ENCODE measurements around the gene ATP8B1. TPM values are rescaled to one million over a fixed set of nuclear protein-coding genes. Genes with fewer than 3 reads are reported as not detected.
"Not testable (repeated sequence)": the region's sequence is repeated elsewhere in the genome, so short reads cannot be mapped to it uniquely, and the experiment has no call there.

The ATP8B1 gene
- under 1 TPM; 0.13 to 0.22 (median 0.15) TPM for total RNA-seq

DNA sequence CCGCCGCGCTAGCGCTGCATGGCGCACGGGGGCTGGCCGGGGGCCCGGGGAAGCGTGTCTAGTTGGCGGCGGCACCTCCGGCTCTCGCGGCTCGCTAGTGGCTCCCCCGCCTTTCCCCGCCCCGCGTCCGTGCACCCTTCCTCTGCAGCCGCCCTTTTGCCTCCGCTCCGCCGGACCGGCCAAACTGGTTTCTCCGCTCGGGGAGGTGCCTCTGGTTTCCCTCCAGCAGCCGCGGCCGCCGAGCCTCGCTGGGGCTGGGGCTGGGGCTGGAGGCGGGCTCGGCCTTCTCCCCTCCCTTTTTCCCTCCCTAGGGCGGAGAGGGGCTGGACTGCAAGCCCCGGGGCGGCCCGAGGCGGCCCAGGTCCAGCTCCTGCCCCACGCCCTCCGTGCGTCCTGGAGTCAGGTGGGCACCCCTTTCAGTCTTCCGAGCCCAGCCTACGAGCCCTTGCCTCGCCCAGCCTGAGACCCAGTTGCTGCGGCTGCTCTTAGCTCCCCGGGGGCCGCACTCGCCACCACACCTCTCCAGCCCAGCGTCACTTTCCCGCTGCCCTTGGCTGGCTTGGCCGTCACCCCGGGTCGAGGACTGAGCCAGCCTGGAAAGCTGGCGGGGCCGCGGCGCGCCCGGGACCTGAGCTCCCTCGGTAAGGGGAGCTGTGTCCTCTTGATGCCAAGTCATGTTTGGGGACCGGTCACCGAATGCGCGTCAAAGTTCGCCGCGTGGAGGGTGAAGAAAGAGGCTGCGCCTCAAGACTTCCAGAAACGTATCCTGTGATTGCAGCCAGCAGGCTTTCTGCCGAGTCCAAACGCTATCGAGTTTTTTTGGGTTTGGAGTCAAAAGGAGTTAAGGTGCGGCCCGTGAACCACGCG, at the start of gene ATP8B1:
TSS of gene ATP8B1 (minus strand) at position 213 of the 867 bp plus-strand sequence. CDS start 71,508 bp downstream, outside the sequence.
- Mint-ChIP-seq H3K9me3 (no peaks in the 10 kb centered on the region), H3K4me1 (ENCODE audit: low read depth) (peaks cover 17% of the 10 kb centered on the region), H3K27me3 (ENCODE audit: low read depth) (peaks cover 56% of the 10 kb centered on the region), H3K36me3 (ENCODE audit: insufficient read depth) (no peaks in the 10 kb centered on the region), H3K4me3 (peak within 1 kb of the TSS; percentile 65)
- peak in 1 of 2 donors; percentile 16 for ATAC-seq
- no peak for DNase-seq

DNA sequence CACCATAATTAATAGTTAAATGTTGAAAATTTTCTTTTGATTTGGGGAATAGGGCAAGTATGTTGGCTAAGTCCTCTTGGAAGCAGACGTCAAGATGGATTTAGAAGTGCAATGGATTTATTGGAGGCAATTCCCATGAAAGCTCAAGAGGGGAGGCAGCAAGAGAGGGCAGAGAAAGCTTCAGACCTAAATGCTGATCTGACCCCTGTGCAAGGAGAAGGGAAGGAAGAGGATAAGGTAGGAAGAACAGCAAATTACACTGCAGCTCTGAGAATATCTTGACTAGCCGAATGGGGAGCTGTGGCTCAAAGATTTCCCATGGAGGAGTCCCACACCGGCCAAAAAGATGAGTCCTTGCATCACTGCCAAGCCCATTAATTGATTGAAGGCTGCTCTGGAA, 46.9 kb upstream of the ATP8B1 start:
- Mint-ChIP-seq H3K9me3 (peaks cover 3% of the 10 kb centered on the region), H3K4me1 (ENCODE audit: low read depth) (no peaks in the 10 kb centered on the region), H3K36me3 (ENCODE audit: insufficient read depth) (no peaks in the 10 kb centered on the region), H3K4me3 (no peak overlapping the region), H3K27me3 (ENCODE audit: low read depth) (peaks cover 10% of the 10 kb centered on the region)
- DNase-seq = no peak
- no peak for ATAC-seq

DNA sequence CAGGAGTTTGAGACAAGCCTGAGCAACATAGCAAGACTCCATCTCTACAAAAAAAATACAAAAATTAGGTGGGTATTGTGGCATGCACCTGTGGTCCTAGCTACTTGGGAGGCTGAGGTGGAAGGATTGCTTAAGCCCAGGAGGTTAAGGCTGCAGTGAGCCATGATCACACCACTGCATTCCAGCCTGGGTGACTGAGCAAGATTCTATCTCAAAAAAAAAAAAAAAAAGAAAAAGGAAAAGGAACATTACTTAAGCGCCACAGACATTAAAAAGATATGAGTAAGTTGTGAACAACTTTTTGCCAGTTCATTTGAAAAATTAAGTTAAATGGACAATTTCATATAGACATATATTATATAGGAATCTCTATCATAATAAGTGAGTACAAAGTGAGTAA, 45.3 kb upstream of the ATP8B1 start:
- H3K4me3 Mint-ChIP-seq; ATAC-seq; DNase-seq; H3K4me1 Mint-ChIP-seq (ENCODE audit: low read depth); H3K36me3 Mint-ChIP-seq (ENCODE audit: insufficient read depth); H3K9me3 Mint-ChIP-seq: not testable (repeated sequence)
- H3K27me3 Mint-ChIP-seq (ENCODE audit: low read depth) = peaks cover 20% of the 10 kb centered on the region

DNA sequence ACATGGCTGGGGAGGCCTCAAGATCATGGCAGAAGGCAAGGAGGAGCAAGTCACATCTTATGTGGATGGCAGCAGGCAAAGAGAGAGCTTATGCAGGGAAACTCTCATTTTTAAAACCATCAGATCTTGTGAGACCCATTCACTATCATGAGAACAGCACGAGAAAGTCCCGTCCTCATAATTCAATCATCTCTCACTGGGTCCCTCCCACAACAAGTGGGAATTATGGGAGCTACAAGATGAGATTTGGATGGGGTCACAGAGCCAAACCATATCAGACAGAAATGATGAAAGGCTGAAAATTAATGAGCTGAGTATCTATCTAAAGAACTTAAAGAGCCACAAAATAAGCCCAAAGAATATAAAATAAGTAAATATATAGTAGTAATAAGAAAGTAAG, 44.3 kb upstream of the ATP8B1 start:
- peaks cover 24% of the 10 kb centered on the region for H3K27me3 Mint-ChIP-seq (ENCODE audit: low read depth)
- not testable (repeated sequence) for DNase-seq; H3K9me3 Mint-ChIP-seq; H3K4me3 Mint-ChIP-seq; H3K36me3 Mint-ChIP-seq (ENCODE audit: insufficient read depth); ATAC-seq; H3K4me1 Mint-ChIP-seq (ENCODE audit: low read depth)

DNA sequence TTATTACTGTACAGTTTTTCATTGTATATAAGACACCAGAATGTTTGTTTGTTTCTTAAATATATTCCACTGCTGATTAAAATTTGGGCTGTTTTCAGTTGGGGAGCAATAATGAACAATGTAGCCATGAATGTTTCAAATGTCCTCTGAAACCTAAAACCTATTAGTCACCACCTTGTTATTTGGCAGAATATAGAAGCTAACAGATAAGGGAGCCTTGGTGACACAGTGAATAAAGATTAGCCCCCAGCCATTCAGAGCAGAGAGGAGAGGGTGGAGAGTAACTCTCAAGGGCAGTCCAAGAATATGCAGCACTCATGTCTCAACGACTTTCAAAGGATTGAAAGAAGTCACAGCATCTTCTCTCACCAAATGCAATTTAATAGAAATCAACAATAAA, 43.1 kb upstream of the ATP8B1 start:
- no peaks in the 10 kb centered on the region for H3K36me3 Mint-ChIP-seq (ENCODE audit: insufficient read depth)
- no peak for DNase-seq
- H3K4me1 Mint-ChIP-seq (ENCODE audit: low read depth) = peaks cover 7% of the 10 kb centered on the region
- H3K9me3 Mint-ChIP-seq = peaks cover 3% of the 10 kb centered on the region
- peaks cover 24% of the 10 kb centered on the region for H3K27me3 Mint-ChIP-seq (ENCODE audit: low read depth)
- H3K4me3 Mint-ChIP-seq = no peak overlapping the region
- ATAC-seq = no peak

DNA sequence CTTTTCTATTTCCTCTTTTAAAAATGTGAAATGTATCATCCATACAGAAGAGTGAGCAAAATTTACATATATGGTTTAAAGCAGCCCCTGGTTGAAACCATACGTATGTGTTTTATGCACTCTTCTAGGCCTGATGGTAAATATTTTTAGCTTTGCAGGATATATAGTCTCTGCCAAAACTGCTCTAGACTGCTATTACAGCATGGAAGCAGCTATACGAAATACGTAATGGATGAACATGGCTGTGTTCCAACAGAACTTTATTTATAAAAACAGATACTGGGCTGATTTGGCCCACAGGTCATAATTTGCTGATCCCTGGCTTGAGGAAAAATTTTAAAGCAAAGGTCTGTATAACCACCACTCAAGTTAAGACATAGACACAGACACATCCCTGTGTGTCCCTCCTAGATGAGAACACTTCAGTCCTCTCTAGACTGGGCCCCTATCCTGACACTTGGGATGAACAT, 42.5 kb upstream of the ATP8B1 start:
- Mint-ChIP-seq H3K9me3 (peaks cover 3% of the 10 kb centered on the region), H3K36me3 (ENCODE audit: insufficient read depth) (no peaks in the 10 kb centered on the region), H3K27me3 (ENCODE audit: low read depth) (peaks cover 24% of the 10 kb centered on the region), H3K4me1 (ENCODE audit: low read depth) (peaks cover 10% of the 10 kb centered on the region), H3K4me3 (no peak overlapping the region)
- ATAC-seq (no peak), DNase-seq (no peak)

DNA sequence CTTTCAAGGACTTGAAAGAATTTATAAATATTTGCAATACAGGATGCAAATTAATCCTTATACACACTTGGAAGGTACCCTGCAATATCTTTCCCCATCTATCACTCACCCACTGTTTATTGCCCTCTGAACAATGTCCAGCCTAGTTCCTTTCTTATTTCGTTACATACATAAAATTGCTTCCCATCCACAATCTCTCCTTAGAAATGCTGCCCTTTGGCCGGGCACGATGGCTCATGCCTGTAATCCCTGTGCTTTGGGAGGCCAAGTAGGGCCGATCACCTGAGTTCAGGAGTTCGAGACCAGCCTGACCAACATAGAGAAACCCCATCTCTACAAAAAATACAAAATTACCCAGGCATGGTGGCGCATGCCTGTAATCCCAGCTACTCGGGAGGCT, 41.2 kb upstream of the ATP8B1 start:
- no peaks in the 10 kb centered on the region for H3K36me3 Mint-ChIP-seq (ENCODE audit: insufficient read depth)
- H3K27me3 Mint-ChIP-seq (ENCODE audit: low read depth) = peaks cover 20% of the 10 kb centered on the region
- no peak for ATAC-seq
- no peaks in the 10 kb centered on the region for H3K9me3 Mint-ChIP-seq
- DNase-seq = no peak
- peaks cover 10% of the 10 kb centered on the region for H3K4me1 Mint-ChIP-seq (ENCODE audit: low read depth)
- H3K4me3 Mint-ChIP-seq = no peak overlapping the region

DNA sequence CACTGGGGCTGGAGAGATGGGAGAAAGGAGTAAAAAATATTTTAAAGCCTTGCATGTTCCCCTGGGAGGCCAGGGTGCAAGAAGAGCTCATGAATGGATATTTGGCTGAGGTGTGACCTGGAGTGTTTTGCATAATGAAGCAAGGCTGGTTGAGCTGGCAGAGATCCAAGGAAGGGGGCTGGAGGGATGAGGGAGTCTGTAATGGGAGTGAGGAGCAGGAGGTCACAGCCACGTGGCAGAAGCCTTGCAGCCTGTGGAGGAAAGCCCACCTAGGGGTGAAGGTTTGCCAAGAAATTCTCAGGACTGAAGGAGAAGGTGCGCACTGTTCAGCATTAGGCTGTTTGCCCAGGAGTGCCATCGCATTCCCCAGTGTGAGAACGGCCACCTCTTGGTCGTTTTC, 40.3 kb upstream of the ATP8B1 start:
- Mint-ChIP-seq H3K4me1 (ENCODE audit: low read depth) (peaks cover 13% of the 10 kb centered on the region), H3K4me3 (no peak overlapping the region)
- ATAC-seq = no peak

DNA sequence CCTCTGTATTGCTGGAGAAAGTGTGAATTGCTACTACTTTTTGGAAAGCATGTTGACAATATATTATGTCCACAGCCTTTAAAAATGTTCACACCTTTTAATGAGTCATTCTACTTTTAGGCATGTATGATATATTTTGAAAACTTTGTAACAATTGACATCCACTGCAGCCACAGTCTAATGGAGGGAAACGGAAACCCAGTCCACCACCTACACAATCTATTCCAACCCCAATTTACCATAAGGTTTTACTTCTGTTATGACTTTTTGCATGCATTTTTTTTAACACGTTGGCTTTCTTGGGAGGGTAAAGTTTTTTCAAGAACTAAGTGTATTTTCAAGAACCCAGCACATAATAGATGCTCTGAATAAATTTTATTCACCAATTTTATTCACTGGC, 38.5 kb upstream of the ATP8B1 start:
- ATAC-seq (peak; percentile 53 to 57), DNase-seq (no peak)
- peaks cover 25% of the 10 kb centered on the region for H3K27me3 Mint-ChIP-seq (ENCODE audit: low read depth)
- peaks cover 1% of the 10 kb centered on the region for H3K9me3 Mint-ChIP-seq
- no peak overlapping the region for H3K4me3 Mint-ChIP-seq
- H3K4me1 Mint-ChIP-seq (ENCODE audit: low read depth) = peaks cover 18% of the 10 kb centered on the region
- no peaks in the 10 kb centered on the region for H3K36me3 Mint-ChIP-seq (ENCODE audit: insufficient read depth)

More for the DNA sequence above, 40.3 kb upstream of the ATP8B1 start:
- Mint-ChIP-seq H3K36me3 (ENCODE audit: insufficient read depth) (no peaks in the 10 kb centered on the region), H3K27me3 (ENCODE audit: low read depth) (peaks cover 23% of the 10 kb centered on the region), H3K9me3 (no peaks in the 10 kb centered on the region)
- no peak for DNase-seq

DNA sequence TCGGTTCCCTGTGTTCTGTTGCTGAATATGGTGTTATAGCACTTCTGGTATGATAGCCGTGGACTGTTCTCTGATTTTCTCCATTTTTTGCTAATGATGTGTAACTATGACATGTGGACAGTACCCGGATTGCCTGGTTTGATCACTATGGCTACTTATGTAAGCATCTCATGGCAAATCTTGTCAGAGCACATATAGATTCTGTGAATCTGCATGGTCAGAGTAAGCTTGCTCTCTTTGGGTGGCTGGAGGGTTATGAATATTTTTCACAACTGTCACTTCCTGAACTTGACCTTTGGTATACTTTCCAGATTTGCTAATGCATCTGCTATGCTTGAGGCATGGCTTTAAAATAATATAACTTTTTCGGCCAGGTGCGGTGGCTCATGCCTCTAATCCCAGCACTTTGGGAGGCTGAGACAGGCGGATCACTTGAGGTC, 36.8 kb upstream of the ATP8B1 start:
- no peak for ATAC-seq

DNA sequence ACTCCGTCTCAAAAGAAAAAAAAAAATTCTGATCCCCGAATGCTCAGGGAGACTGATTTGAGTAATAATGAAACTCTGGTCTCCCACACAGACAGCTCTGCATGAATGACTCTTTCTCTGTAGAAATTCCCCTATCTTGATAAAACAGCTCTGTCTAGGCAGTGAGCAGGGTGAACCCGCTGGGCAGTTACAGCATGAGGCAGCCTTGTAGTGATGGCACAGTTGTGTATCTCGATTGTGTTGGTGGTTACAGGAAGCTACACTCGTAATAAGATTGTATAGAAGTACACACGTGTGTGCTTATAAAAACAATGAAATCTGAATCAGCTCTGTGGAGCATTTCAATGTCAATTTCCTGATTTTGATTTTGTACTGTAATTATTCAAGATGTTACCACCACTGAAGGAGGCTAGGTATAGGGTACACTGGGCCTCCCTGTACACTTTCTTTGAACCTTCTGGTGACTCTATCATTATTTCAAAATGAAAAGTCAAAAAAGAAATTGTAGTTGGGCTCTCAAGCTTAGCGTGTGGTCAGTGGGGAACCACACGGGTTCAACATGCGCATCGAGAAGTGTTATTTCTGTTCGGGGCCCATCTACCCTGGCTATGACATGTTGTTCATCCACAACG, 34.9 kb upstream of the ATP8B1 start:
- ATAC-seq (peak; percentile 87 to 88), DNase-seq (no peak)
- Mint-ChIP-seq H3K9me3 (peaks cover 3% of the 10 kb centered on the region), H3K27me3 (ENCODE audit: low read depth) (peaks cover 19% of the 10 kb centered on the region), H3K36me3 (ENCODE audit: insufficient read depth) (no peaks in the 10 kb centered on the region), H3K4me1 (ENCODE audit: low read depth) (peaks cover 30% of the 10 kb centered on the region), H3K4me3 (no peak overlapping the region)

More for the DNA sequence above, 36.8 kb upstream of the ATP8B1 start:
- H3K36me3 Mint-ChIP-seq (ENCODE audit: insufficient read depth) = no peaks in the 10 kb centered on the region
- peaks cover 3% of the 10 kb centered on the region for H3K9me3 Mint-ChIP-seq
- no peak overlapping the region for H3K4me3 Mint-ChIP-seq
- peaks cover 32% of the 10 kb centered on the region for H3K27me3 Mint-ChIP-seq (ENCODE audit: low read depth)
- DNase-seq = no peak
- peaks cover 18% of the 10 kb centered on the region for H3K4me1 Mint-ChIP-seq (ENCODE audit: low read depth)

DNA sequence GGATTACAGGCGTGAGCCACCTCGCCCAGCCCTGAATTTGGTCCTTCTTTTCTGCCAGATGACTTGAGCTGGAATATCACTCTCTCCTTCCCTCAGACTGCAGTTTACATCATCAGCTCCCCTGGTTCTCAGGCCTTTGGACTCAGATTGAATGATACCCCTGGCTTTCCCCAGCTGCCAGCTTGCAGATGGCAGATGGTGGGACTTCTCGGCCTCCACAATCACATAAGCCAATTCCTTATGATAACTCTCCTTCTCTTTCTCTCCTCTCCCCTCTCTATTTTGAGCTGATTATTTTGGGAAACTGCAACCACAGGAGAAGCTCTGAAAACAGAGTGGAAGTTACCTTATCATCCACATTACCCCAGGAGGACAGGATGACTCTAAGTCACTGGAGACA, 33.4 kb upstream of the ATP8B1 start:
- H3K36me3 Mint-ChIP-seq (ENCODE audit: insufficient read depth) = peaks cover 1% of the 10 kb centered on the region
- H3K4me1 Mint-ChIP-seq (ENCODE audit: low read depth) = peaks cover 31% of the 10 kb centered on the region
- DNase-seq (no peak), ATAC-seq (no peak)
- peaks cover 8% of the 10 kb centered on the region for H3K9me3 Mint-ChIP-seq
- H3K27me3 Mint-ChIP-seq (ENCODE audit: low read depth) = peaks cover 18% of the 10 kb centered on the region
- H3K4me3 Mint-ChIP-seq = no peak overlapping the region

DNA sequence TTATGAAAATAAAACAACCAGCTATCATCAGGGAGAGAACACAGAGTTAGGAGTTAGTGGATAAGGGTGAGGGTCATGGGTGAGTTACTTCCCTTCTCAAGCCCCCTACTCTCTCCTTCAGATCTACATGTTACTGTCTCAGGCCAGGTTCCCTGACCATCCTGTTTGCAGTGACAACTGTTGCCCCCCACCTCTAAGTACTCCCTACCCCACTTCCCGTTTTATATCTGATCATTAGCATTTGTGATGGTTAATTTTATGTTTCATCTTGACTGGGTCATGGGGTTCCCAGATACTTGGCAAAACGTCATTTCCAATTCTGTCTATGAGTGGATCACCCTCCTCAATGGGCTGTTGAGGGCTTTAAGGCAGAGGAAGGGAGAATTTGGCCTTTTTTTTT, 32.8 kb upstream of the ATP8B1 start:
- H3K27me3 Mint-ChIP-seq (ENCODE audit: low read depth) = peaks cover 18% of the 10 kb centered on the region
- no peak for ATAC-seq
- no peak overlapping the region for H3K4me3 Mint-ChIP-seq
- peaks cover 4% of the 10 kb centered on the region for H3K36me3 Mint-ChIP-seq (ENCODE audit: insufficient read depth)
- peaks cover 29% of the 10 kb centered on the region for H3K4me1 Mint-ChIP-seq (ENCODE audit: low read depth)
- H3K9me3 Mint-ChIP-seq = peaks cover 11% of the 10 kb centered on the region
- DNase-seq = no peak

DNA sequence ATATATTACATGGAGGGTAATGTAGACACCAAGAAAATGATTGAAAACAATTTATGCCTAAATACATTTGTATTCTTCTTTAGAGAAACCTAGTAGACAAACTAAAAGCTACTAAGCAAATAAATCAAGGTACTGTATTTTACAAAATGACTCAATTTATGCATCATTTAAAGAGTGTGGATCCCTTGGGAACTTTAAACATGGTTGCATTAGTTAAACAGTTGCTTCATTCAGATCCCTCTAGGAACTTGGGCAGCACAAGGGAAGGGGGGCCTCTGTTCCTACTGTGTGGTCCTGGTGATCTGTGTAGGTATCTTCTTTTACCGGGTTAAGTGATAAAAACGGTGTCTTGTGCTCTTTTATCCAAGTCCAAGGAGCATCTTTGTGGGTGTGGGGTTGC, 31.5 kb upstream of the ATP8B1 start:
- Mint-ChIP-seq H3K27me3 (ENCODE audit: low read depth) (peaks cover 16% of the 10 kb centered on the region), H3K4me3 (no peak overlapping the region), H3K4me1 (ENCODE audit: low read depth) (peaks cover 29% of the 10 kb centered on the region), H3K36me3 (ENCODE audit: insufficient read depth) (peaks cover 4% of the 10 kb centered on the region), H3K9me3 (peaks cover 11% of the 10 kb centered on the region)
- DNase-seq (no peak), ATAC-seq (no peak)

Measured in activated T-cell treated with anti-CD3 and anti-CD28 coated beads, Interleukin-2, amount 50 U/mL, for 4 hours (primary cell).